GM10266 (cell line): ENCODE data around the gene PTPN14.

ENCODE experiments used
- DNase-seq: peaks from one replicate; pipeline ENCODE4 v3.0.0; 2012; ENCODE audit errors: extremely low spot score
- CTCF ChIP-seq: IDR thresholded peaks from 2 replicates; pipeline ENCODE4 v1.5.1; 2012; ENCODE audit warnings: mild to moderate bottlenecking, low read depth; ENCODE audit not compliant: control insufficient read depth, insufficient read depth; ENCODE audit errors: missing control alignments

Gene PTPN14

DNA sequence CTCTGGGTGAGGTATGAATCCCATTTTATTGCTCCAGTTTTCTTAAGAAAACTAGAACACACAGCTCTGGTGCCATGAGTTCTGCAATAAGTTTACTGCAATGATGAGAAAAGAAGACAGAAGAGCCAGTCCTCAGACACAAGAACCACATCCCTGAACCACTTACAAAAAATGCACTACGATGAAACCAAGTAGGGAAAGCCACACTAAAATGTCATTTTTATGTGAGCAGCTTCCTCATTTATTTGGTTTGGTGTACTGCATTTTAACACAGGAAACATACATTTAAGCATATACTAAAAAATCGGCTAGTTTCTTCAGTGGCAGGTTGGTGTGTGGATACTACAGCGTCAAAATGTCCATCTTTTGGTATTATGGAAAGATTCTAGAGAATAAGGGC, 95.9 kb downstream of the PTPN14 start:
- no peak for DNase-seq
- TF ChIP-seq CTCF, result no peak

DNA sequence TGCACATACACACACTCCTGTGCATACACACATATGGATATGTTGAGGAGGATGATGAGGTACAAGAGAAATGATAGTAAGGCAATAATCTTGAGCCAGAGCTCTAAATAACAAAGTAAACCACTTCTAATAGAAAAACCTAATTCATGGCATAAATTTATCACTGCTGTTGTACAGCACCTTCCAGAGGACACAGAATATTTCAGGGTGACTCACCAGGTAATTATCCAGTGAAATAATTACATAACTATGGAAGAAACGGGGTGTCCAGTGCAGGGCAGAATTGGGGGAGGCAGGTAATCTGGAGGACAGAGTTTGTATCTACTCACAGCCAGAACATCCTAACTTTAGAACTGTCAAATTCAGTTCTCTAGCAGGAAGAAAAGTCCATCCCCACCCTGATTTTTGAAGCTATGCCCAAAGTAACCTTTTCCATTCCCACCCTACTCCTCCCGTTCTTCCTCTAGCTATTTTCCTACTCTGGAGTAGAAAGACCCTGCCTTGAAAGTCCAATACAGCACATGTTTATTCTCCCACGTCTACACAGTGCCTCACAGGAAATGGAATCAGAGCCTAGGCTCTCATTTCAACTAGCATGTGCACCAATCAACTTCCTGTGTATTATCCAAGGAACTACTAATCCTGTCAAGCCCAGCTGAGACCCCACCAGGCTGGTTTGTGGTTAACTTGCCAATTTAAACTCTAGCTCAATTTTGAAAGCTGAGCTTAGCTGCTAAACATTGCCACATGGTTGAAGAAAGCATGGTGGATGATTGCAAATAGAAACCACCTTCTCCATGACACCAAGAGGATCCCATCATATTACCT, 96.6 kb downstream of the PTPN14 start:
- DNase-seq, result no peak
- TF ChIP-seq CTCF, result no peak

DNA sequence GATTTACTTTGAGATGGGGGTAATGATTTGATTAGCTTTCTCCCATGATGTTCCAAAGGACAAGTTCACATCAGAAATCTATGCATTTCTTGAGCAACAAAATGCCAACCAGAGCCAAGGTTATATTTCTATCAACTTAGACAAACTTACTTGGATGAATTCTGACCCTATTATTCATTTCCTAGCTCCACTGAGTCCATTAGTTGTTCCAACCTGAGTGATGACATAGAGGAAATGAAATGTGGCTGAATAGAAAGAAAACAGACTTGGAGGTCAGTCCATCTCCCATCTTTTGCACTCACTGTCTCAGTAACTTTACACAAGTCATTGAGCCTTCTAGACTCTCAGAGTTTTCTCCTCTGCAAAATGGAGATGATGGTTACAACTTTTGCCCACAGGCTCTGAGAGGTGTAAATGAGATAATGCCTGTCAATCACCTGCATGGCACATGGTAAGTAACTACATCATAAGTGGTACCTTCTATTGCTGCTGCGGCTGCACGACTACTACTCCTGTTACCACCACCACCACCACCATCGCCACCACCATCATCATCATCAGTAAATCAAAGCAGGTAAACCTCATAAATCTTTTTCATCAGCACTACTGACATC, 98.2 kb downstream of the PTPN14 start:
- no peak for DNase-seq
- TF ChIP-seq CTCF, result no peak

- DNase-seq, result no peak
- no peak for TF ChIP-seq CTCF
Observed at GRCh38 chr1:214452152-214452784, 99.1 kb downstream of the PTPN14 start.

- DNase-seq, result no peak
- TF ChIP-seq CTCF, result no peak
Observed at GRCh38 chr1:214451596-214451995, 99.8 kb downstream of the PTPN14 start.

DNA sequence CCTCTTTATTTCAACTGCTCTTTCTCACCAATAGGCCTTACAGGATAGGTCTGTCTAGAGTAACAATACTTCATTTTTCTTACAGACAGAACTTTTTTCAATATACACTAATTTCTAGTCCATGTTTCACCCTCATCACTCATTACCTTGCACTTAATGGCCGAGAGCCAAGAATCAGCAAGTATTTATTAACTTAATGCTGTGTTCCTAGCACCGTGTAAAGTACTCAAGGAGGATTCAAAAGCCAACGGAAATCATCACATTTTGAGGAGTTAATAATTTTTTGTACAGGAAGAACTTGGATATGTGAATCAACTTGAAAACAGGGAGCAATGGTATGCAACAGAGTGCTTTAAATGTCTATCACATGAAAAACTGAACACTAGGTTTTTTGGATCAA, 102.0 kb downstream of the PTPN14 start:
- DNase-seq, result no peak
- no peak for TF ChIP-seq CTCF

DNA sequence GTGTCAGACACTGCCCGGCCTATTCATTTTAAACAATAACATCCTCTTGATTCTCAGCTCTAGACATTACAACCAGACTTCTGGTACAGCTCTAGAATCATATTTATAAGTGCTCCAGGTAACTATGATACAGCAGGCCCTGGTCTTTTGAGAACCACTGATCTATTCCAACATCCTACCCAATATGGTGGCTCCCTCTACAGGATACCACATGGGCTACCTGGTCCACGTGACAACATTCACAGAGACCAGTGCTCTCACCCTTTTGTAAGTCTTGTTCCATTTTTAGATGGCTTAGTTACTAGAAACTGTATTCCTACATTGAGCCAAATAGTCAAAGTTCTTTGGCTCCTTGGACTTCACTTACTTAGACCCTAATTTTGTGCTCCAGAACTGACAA, 102.9 kb downstream of the PTPN14 start:
- DNase-seq, result no peak
- no peak for TF ChIP-seq CTCF
